Nephron (organoid): ENCODE measurements around the gene NEDD4L.
A peak's percentile ranks its signal among the peaks of the same experiment; 100 is the strongest.

Experiments used
- H3K27ac Mint-ChIP-seq, 3 experiments: 2 replicates each; pipeline ENCODE4 v1.8.0; 2020; ENCODE audit warnings: mixed read lengths in 3 of 3, mild to moderate bottlenecking in 2 of 3, moderate library complexity in 1 of 3
- H3K27me3 Mint-ChIP-seq: 2 replicates; pipeline ENCODE4 v1.8.0; 2021; ENCODE audit warnings: low read depth, mild to moderate bottlenecking, moderate library complexity, mixed read lengths
- H3K36me3 Mint-ChIP-seq: 2 replicates; pipeline ENCODE4 v1.8.0; 2020; ENCODE audit warnings: low read depth, mixed read lengths
- H3K4me1 Mint-ChIP-seq: 2 replicates; pipeline ENCODE4 v1.8.0; 2020; ENCODE audit warnings: mixed read lengths
- H3K4me3 Mint-ChIP-seq, 3 experiments: 2 replicates each; pipeline ENCODE4 v1.8.0; 2020; ENCODE audit warnings: mild to moderate bottlenecking in 3 of 3, mixed read lengths in 3 of 3, moderate library complexity in 2 of 3
- H3K9me3 Mint-ChIP-seq: 2 replicates; pipeline ENCODE4 v1.8.0; 2020; ENCODE audit warnings: mixed read lengths
- CTCF ChIP-seq, 3 experiments: fragments of 200-600 bp; sonication (generic); IDR thresholded peaks; one replicate each; pipeline ENCODE4 v1.5.0; 2021; ENCODE audit warnings: antibody characterized with exemption in 3 of 3; ENCODE audit not compliant: unreplicated experiment in 3 of 3

NEDD4L gene

GRCh38 chr18:58396144-58396543, 352.1 kb downstream of the NEDD4L start:
- H3K9me3 Mint-ChIP-seq: no peaks in the 10 kb centered on the region
- peaks cover 73% of the 10 kb centered on the region for H3K36me3 Mint-ChIP-seq
- H3K4me1 Mint-ChIP-seq: peaks cover 77% of the 10 kb centered on the region
- no peak overlapping the region for H3K4me3 Mint-ChIP-seq
- H3K27me3 Mint-ChIP-seq: peaks cover 4% of the 10 kb centered on the region
- H3K27ac Mint-ChIP-seq: peak overlapping the region; percentile 40 to 78 (median 60)
- no peak for TF ChIP-seq CTCF (IDR thresholded peaks at IDR 0.05; ENCODE audit: unreplicated experiment in 3 of 3)

- Mint-ChIP-seq H3K4me1 (peaks cover 76% of the 10 kb centered on the region), H3K27me3 (peaks cover 4% of the 10 kb centered on the region), H3K9me3 (no peaks in the 10 kb centered on the region), H3K36me3 (peaks cover 66% of the 10 kb centered on the region), H3K4me3 (no peak overlapping the region), H3K27ac (no peak overlapping the region)
- no peak for TF ChIP-seq CTCF (IDR thresholded peaks at IDR 0.05; ENCODE audit: unreplicated experiment in 3 of 3)
Observed at GRCh38 chr18:58396966-58397365, 352.9 kb downstream of the NEDD4L start.

- H3K4me1 Mint-ChIP-seq: peaks cover 76% of the 10 kb centered on the region
- no peak overlapping the region for H3K4me3 Mint-ChIP-seq
- peak overlapping the region in 2 of 3 experiments; percentile 2 to 39 for H3K27ac Mint-ChIP-seq
- peaks cover 4% of the 10 kb centered on the region for H3K27me3 Mint-ChIP-seq
- H3K9me3 Mint-ChIP-seq: no peaks in the 10 kb centered on the region
- no peak for TF ChIP-seq CTCF (IDR thresholded peaks at IDR 0.05; ENCODE audit: unreplicated experiment in 3 of 3)
- H3K36me3 Mint-ChIP-seq: peaks cover 60% of the 10 kb centered on the region
Observed at GRCh38 chr18:58397385-58398132, 353.5 kb downstream of the NEDD4L start.

GRCh38 chr18:58398648-58399398, 354.8 kb downstream of the NEDD4L start:
- Mint-ChIP-seq H3K9me3 (no peaks in the 10 kb centered on the region), H3K36me3 (peaks cover 48% of the 10 kb centered on the region), H3K27ac (peak overlapping the region in 1 of 3 experiments; percentile 84), H3K4me3 (no peak overlapping the region), H3K4me1 (peaks cover 76% of the 10 kb centered on the region), H3K27me3 (peaks cover 4% of the 10 kb centered on the region)
- no peak for TF ChIP-seq CTCF (IDR thresholded peaks at IDR 0.05; ENCODE audit: unreplicated experiment in 3 of 3)

GRCh38 chr18:58400331-58400870, 356.4 kb downstream of the NEDD4L start:
- H3K27me3 Mint-ChIP-seq: peaks cover 4% of the 10 kb centered on the region
- peak overlapping the region; percentile 61 to 84 (median 81) for H3K27ac Mint-ChIP-seq
- no peak overlapping the region for H3K4me3 Mint-ChIP-seq
- H3K9me3 Mint-ChIP-seq: no peaks in the 10 kb centered on the region
- peaks cover 70% of the 10 kb centered on the region for H3K4me1 Mint-ChIP-seq
- TF ChIP-seq CTCF (IDR thresholded peaks at IDR 0.05; ENCODE audit: unreplicated experiment in 3 of 3): no peak
- peaks cover 33% of the 10 kb centered on the region for H3K36me3 Mint-ChIP-seq
